ENCODE results near the gene AIG1.
A peak's percentile ranks its signal among the peaks of the same experiment; 100 is the strongest.
"Not testable (repeated sequence)": the region's sequence is repeated elsewhere in the genome, so short reads cannot be mapped to it uniquely, and the experiment has no call there.

The AIG1 gene

DNA sequence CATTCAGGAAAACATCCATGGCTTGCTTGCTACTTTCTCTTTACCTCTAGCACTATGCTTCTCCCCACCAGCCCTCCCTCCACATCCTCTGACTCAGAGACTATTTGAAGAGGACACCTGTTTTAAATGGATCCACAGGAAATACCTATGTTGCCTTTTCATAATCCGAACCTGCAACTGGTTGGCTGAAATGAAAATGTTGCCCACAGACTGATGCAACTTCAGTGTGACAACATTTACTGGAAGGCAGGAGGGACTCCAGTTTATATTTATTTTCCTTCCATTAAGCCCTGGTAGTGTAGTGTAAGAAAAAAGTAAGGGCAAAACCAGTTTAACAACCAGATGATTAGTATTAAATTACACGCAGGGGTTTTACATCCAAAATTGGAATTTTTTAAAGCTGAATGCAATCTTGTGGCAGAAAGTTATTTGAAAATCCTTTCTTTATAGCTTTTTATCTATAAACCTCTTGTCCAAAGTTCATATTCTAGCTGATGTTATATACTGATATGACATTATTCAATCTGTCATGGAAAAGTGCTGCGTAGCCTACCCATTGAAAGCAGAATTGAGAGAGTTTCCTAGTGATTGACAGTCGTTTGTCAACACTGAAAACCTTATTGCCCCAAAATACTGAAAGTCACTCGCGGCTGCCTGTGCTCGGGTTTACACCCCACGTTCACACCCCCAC is 881 bp upstream of the AIG1 start:
- peak; percentile 65 for DNase-seq

DNA sequence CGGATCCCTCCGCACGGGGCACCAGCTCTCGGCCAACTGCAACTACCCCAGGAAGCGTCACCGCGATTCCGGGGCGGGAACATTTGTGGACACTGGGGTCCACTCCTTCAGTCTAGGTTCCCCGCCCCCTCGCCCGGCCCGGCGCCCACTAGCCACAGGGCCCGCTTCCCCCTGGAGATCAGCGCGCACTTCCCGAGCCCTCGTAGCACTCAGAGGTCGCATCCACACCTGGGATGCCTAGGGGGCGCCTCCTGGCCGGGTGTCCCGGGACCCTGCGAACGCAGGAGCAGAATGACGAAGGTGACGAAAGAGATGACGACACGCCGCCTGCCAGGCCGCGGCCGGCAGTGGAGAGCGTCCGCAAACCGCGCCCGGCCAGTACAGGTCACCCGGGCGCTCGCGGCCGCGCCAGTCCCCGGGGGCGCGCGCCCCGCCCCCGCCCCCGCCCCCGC is 309 bp upstream of the AIG1 start:
- peak; percentile 77 for DNase-seq

DNA sequence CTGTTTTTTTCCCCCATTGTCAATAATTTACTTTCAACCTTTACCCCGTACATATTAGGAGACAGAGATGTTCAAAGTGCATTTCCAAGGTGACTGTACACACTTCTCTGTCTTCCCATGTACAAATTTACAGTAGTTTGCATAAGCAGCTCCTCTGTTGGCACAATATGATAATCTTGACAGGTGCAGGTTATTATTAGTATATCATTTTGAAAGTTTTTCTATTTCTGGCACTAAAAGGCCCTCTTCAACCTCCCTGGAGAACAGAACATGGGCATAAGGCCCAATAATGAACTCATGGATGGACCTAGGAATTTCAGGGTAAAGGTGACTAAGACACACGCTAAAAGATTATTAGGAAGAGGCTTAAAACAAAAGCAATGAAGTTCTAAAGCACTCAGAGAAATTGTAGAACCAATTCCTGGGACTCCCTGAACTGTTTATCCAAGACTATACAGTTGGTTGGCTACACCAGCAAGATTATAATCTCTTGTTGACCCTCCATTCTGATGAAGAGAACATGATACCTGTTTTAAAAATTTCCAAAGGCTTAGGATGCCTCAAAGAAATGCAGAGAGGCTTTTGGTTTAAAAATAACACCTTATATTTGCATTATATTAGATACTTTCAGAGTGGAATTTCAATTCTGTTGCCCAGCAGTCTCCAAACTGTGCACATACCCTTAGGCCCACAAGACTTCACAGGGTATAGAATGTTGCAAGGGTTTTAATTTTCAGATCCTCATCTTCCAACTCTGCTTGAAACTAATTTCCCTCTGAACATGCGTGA is 1.1 kb downstream of the AIG1 start:
- DNase-seq = no peak

DNA sequence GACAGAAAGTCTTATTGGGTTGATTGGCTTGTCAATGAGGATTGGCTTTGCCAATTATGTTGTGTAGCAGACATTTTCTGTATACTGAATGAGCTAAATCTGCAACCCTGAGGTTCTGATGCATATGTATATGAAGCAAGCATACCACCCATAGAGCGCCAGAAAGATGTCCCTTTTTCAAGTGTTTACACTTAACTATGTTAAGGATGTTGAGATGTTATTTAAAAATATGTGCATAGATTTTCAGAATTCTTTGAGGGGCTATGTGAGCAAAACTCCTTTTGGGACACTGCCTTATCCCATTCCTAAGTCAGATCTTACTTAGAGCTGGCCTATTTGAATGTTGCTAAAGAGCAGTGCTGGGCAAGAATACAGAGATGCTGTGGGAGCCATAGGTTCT is 1.9 kb downstream of the AIG1 start:
- no peak for DNase-seq

DNA sequence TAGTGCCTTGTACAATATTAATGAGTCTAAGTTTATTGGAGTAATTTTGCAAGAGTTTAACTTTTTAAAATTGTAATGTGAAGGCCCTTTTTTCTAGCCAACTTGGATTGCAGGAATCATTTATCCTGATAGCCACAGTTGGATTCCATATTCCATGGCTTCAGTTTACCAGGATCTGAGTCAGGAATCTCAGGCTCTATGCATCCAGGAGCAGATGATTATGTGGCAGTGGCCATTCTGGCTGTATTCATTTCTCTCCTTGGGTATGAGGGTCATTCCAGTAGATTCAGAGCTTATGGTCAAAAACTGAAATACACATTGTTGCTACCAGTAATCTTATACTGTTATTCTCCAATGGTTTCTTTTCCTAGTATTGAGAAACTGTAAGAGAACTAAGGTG is 2.9 kb downstream of the AIG1 start:
- no peak for DNase-seq

DNA sequence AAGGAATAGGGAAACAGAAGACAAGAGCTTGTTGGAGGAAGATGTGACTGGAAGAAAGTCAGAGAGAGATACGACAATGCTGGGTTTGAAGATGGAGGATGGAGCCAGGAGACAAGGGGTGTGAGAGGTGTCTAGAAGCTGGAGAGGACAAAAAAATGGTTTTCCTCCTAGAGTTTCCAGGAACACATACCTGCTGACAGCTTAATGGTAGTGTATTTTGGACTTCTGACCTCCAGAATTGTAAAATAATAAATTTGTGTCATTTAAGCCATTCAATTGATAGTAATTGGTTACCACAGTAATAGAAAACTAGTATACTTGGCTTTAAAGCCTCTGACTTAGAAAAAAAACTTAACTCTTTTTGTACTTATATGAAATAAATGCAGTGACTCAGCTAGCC is 3.6 kb downstream of the AIG1 start:
- no peak for DNase-seq

DNA sequence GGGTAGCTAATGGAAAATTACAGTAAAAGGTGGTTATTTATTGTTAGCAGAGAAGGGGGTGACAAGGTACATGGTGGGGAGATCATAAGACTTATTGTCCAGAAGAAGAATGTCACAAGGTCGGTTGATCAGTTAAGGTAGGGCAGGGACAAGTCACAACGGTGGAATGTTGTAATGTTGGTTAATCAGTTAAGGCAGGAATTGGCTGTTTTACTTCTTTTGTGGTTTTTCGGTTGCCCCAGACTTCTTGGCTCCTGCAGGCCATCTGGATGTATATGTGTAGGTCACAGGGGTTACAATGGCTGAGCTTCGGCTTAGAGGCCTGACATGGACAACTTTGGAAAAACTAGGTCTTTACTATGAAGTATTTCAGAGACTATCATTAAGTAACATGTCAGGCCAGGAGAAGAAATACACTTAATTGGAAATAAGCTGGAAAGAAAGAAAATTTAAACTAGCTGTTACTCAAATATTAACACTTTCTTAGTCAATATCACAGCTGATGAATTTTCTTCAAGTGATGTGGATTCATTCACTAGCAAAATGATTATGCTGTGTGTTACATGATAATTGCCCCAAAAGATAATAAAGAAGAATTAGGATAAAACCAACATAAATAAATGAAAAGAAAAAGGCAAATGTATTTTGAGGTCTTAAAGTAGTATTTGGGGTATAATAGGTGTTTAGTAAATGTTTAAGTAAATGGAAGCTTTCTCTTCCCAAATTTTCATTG is 4.4 kb downstream of the AIG1 start:
- no peak for DNase-seq

DNA sequence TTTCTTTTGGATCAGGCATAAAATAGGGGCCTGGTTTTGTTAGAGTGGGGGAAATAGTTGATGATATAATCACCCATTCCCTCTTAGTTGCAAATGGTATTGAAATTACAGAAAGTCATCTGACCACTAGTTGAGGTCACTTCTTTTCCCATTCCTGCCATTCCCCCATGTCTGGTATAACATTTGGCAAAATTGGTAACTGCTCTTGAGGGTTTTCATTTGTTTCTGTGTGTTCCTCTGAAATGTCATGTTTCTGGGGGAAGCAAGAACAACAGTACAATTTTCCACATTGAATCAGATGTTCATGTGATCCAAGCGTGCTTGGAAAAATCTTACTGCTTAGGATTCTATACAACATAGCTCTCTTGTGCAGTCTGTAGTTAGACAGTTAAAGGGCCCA is 7.3 kb downstream of the AIG1 start:
- DNase-seq = no peak

DNA sequence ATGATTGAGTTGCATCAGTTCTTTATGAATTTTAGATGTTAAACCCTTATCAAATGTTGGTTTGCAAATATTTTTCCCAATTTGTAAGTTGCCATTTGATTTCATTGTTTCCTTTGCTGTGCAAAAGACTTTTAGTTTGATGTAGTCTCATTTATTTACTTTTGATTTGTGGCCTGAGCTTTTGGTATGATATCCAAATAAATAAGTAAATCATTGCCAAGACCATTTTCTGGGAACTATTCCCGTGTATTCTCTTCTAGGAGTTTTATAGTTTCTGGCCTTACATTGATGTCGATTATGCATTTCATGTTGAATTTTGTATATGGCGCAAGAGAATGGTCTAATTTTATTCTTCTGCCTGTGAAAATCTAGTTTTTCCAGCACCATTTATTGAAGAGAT is 13.4 kb downstream of the AIG1 start:
- DNase-seq = no peak

DNA sequence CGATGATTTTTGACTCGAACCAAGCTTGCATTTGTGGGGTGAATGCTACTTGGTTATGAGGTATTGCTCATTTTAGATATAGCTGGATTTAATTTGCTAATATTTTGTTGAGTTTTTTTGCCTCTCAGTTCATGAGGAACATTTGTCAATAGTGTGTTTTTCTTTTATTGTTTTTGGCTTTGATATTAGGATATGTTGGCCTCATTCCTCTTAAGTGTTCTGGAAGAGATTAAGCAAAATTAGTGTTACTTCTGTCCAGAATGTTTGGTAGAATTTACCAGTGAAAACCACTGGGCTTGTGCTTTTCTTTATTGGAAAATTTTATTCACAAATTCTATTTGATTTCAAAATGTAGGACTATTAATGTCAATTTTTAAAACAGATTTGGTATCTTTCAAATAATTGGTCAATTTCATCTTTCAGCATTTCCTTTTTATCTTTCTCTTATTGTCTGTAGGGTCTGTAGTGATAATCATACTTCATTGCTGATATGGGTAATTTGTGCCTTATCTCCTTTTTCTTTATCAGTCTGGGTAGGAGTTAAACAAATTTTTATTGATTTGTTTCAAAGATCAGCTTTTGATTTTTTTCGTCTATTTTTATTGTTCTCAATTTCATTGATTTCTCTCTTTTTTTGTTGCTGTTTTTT is 14.1 kb downstream of the AIG1 start:
- DNase-seq = no peak

DNA sequence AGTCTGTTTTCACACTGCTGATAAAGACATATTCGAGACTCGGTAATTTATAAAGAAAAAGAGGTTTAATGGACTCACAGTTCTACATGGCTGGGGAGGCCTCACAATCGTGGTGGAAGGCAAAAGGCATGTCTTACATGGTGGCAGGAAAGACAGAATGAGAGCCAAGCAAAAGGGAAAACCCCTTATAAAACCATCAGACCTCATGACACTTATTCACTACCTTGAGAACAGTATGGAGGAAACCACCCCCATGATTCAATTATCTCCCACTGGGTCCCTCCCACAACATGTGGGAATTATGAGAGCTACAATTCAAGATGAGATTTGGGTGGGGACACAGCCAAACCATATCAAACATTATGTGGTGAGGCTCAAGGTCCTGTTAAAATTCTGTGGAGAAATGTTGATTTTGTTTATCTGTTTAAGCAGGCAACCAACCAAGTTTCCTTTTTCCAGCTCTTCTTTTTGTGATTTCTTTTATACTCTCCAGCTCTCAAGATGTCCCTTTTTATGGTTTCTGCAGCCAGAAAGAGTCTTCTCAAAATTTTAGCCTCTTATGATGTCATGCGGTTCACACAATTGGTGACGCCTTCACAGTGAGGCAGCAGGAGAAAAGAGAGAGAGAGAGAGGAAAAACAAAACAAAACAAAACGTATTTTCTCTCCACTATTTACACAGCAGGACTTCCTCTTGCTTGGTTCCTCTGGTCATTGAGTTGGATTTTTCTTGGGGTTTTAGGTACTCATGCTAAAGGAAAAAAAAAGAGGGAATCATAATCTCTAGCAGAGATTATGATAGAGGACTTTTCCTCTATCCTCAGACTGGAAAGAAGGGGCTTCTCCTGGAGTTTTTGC is 18.0 kb downstream of the AIG1 start:
- no peak for DNase-seq

DNA sequence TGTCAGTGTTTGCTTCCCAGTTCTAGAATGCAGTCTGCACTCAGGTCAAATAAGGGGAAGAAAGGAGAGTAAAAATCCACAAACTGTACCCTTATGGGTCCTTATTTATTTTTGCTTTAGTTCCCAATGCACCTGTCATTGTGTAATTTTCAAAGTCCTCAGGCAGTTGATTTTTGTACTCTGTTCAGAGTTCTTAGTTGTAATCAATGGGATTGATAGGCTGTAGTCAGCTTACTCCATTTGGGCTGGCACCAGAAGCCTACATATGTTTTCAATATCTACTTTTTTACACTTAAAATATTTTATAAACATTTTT is 18.6 kb downstream of the AIG1 start:
- DNase-seq = no peak

DNA sequence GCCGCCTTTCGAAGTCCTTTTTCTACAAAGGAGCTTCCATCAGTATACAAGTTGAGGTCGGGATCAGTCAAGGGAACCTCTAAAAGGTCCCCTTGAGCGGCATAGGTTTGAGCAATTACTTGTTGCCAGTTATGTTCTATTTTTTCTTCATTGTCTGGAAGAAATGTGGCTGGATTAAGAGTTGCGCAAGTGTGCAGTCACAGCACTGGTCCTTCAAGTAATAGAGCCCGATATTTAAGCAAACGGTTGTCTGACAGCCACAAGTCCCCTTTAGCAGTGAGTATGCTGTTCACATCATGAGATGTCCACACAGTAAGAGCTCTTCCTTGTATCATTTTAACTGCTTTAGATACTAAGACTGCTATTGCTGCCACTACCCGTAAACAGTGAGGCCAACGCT is 21.6 kb downstream of the AIG1 start:
- not testable (repeated sequence) for DNase-seq

DNA sequence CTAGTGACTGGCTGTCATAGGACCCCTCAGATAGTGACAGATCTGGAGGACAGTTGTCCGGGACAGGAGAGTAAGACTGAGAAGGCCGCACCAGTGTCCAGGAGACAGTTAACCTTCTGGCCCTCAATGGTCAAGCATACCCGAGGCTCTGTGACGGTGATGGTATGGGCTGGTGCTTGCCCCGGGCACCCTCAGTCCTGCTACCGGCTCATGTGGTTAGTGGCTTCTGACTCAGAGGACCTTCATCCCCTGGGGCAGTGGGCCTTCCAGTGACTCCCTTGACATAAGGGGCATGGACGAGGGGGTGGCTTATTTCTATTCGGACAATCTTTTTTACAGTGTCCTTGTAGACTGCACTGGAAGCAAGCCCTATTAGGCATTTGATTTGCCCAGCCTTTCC is 23.3 kb downstream of the AIG1 start:
- DNase-seq = not testable (repeated sequence)

DNA sequence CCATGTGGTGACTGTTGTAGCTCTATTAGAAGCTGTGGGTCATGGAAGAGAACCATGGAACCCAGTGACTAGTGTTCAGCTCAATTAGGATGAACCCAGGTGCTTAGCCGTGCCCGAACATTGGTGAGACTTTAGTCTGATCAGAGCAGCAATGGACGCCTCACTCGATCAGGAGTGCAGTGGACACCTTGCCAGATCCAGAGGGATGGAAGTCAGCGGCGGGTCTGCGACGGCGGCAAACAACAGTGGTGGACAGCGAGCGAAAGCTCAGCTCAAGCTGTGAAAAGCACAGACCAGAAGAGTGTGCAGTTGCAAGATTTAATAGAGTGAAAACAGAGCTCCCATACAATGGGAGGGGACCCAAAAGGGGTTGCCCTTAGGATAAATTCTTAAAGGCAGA is 26.6 kb downstream of the AIG1 start:
- not testable (repeated sequence) for DNase-seq

DNA sequence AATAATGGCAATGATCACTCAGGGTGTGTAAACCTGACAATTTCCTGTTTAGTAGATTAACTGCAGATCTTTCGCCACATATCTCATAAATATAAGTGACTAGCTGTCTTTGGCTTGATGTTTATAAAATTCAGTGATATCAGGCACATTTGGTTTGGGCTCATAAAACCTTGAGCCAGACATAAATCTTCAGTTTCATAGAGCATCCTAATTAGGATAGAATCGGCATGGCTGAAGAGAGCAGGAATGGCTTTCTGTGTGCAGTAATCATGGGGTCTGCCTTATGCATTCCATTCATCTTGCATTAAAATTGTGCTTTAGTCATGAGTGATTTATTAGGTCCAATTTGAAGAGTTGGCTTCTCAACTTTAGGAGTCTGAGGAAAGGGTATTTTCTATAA is 27.2 kb downstream of the AIG1 start:
- DNase-seq = no peak

DNA sequence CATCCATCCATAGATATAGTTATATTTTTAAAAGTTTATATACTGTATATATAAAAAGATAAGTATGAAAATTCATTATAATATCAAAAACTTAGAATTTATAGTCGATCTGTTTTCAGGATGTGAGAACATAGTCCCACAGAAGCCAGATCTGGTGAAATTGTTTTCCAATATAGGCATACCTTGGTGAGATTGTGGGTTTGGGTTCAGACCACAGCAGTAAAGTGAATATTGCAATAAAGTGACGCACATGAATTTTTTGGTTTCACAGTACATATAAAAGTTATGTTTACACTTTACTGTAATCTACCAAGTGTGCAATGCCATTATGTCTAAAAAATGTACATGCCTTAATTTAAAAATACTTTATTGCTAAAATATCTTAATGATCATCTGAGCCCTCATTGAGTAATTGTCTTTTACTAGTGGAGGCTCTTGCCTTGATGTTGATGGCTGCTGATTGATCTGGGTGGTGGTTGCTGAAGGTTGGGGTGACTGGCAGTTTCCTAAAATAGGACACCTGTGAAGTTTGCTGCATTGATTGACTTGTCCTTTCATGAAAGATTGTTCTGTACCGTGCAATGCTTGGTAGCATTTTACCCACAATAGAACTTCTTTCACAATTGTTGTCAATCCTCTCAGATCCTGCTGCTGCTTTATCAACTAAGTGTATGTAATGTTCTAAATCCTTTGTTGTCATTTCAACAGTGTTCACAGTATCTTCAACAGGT is 29.8 kb downstream of the AIG1 start:
- no peak for DNase-seq

DNA sequence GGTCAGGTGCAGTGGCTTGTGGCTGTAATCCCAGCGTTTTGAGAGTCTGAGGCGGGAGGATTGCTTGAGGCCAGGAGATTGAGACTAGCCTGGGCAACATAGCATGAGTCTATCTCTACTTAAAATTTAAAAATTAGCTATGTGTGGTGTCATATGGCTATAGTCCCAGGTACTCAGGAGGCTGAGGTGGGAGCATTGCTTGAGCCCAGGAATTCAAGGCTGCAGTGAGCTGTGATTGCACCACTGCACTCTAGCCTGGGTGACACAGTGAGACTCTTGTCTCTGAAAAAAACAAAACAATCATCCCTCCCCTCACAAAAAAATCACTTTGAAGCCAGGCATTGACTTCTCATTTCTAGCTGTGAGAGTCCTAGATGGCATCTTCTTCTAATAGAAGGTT is 32.1 kb downstream of the AIG1 start:
- DNase-seq = no peak

DNA sequence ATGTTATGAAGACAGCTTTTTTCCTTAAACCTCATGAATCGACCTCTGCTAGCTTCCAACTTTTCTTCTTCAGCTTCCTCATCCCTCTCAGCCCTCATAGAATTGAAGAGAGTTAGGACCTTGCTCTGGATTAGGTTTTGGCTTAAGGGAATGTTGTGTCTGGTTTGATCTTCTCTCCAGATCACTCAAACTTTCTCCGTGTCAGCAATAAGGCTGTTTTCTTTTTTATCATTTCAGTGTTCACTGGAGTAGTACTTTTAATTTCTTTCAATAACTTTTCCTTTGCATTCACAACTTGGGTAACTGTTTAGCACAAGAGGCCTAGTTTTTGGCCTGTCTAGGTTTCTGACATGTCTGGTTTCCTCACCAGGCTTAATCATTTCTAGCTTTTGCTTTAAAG is 32.6 kb downstream of the AIG1 start:
- DNase-seq = no peak

DNA sequence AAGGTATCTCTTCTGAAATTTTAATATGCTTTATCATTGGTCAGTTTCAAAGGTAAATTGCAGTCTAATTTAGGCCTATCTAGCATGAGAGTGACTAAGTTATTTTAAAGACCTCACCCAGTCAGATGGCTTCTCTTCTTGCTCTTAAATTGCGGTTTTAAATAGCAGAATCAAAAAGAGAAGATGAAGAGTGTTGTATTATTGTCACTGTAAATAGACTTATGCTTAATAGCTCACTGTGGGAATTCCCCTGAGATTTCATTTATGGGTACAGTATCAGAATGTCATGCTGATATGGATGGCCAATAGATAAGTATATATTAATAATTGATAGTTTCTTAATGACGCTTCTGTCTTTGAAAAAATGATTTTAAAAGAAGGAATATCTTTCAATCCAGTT is 35.7 kb downstream of the AIG1 start:
- no peak for DNase-seq

DNA sequence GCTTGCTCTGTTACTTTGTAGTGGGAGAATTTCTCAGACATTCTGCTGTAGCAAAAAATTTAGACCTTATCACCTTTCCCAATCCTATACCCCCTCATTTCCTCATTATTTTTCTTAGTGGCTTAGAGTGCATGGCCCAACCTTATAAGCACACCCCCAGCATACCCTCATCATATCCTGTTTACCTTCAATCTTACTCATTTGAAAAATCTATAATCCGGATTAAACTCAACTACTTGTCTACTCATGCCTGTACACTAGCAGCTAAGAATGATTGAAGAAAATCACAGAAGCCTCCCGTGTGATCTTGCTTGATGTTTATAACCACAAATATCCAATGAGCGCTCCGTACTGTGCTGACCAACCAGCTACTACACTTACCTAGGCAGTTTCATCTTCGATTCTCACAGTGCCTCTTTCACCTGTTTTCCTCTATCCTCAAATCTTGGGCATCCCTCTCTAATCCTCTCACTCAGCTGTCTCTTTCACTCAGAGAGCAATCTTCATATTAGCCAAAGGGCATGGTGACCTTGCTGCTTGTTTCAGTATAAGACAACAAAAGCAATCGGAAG is 36.6 kb downstream of the AIG1 start:
- no peak for DNase-seq
